H1 (cell line): ENCODE results near the gene FAM120A. TPM values are rescaled to one million over a fixed set of nuclear protein-coding genes. Genes with fewer than 3 reads are reported as not detected.

Source experiments
- BACH1 ChIP-seq: IDR thresholded peaks from 2 replicates; pipeline ENCODE4 v1.6.1; 2012; ENCODE audit warnings: low read length, improper control_type of control experiment
- EZH2 ChIP-seq: fragments of 200-600 bp; sonication (generic); IDR thresholded peaks from 2 replicates; pipeline ENCODE4 v1.7.1; 2012; ENCODE audit warnings: low read depth, mild to moderate bottlenecking, moderate library complexity, low read length, inconsistent platforms; ENCODE audit not compliant: severe bottlenecking
- HDAC2 ChIP-seq, 2 experiments: fragments of 300-600 bp in 1 of 2; sonication (generic) in 1 of 2; IDR thresholded peaks; 2 replicates each; pipeline ENCODE4 v1.6.1; 2011 to 2012; ENCODE audit warnings: low read depth in 2 of 2, low read length in 2 of 2, mild to moderate bottlenecking in 2 of 2, moderate library complexity in 2 of 2, borderline replicate concordance in 1 of 2, inconsistent platforms in 1 of 2
- POLR2AphosphoS5 ChIP-seq: IDR thresholded peaks from 2 replicates; pipeline ENCODE4 v1.6.1; 2011; ENCODE audit warnings: low read depth, low read length
- RBBP5 ChIP-seq: IDR thresholded peaks from 2 replicates; pipeline ENCODE4 v1.7.1; 2012; ENCODE audit warnings: low read depth, mild to moderate bottlenecking, inconsistent platforms, low read length, moderate library complexity, borderline replicate concordance
- RFX5 ChIP-seq: IDR thresholded peaks from 2 replicates; pipeline ENCODE4 v1.6.1; 2011; ENCODE audit warnings: low read depth, low read length, improper control_type of control experiment, borderline replicate concordance
- YY1 ChIP-seq: IDR thresholded peaks from 2 replicates; pipeline ENCODE4 v1.6.1; 2011; ENCODE audit warnings: low read depth, mild to moderate bottlenecking, low read length
- polyA plus RNA-seq, 7 experiments: library from polyadenylated mRNA; depleted of rRNA in 3 of 7; stranded (reverse) in 5 of 7; unstranded in 2 of 7; fragments of >200 nt in 5 of 7; fragments of 200-250 nt in 2 of 7; gene quantifications; 1 replicate in 5 of 7; 2 replicates in 1 of 7; 4 replicates in 1 of 7; pipeline versions ENCODE4 v1.2.1 to v1.2.3, GENCODE V29; 2011 to 2013; ENCODE audit warnings: missing spikeins in 2 of 7, mixed read lengths in 2 of 7
- total RNA-seq: library from RNA; stranded (reverse); fragmentation: NEBNext Ultra II Directional; extraction: Animal tissue kit (Norgen Biotek cat#: 25700); gene quantifications from 2 replicates; pipeline ENCODE4 v1.2.1, GENCODE V29; 2021

Gene FAM120A
- total and polyA plus RNA-seq, 2 of the 8 experiments (the other 6 are each of a cell fraction or from before 2014, with no cell fraction given) = 24.9 to 54.7 TPM

- TF ChIP-seq HDAC2 (IDR thresholded peaks at IDR 0.05; ENCODE audit: borderline replicate concordance in 1 of 2, low read depth in 2 of 2, low read length in 2 of 2) = no peak
- TF ChIP-seq RBBP5 = no peak
- TF ChIP-seq EZH2 = no peak
- no peak for TF ChIP-seq YY1
- no peak for TF ChIP-seq POLR2AphosphoS5
- TF ChIP-seq BACH1 = no peak
- TF ChIP-seq RFX5 = no peak
These were observed 15.1 kb downstream of the FAM120A start (continued) for GRCh38 chr9:93466416-93467061.
